ENCODE measurements around the gene C5.

DNA sequence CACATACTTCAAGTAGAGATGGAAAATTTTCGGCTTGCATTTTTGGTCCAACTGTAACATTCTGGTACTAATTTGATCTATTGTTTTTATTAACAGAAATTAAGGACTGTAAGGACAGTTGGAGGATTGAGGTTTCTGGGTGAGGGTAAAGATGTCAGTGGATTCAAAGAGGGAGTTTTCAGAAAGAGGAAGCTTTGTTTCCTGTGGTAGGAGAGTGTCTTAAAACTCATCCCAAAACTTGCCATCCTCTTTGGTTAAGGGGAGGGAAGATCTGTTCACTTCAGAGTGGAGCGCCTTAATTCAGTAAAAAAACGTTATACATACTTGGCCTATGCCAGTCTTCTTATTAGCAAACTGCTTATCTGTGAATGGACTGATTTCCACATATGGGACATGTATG, 38.5 kb upstream of the C5 start:
- TF ChIP-seq POLR2AphosphoS5 (IDR thresholded peaks at IDR 0.05; ENCODE audit: insufficient read depth in 1 of 2, low read depth in 1 of 2) (no peak), CTCF (IDR thresholded peaks at IDR 0.05) (no peak), POLR2A (IDR thresholded peaks at IDR 0.05) (no peak)

All from vagina (tissue), 2 donors.